Neural progenitor cell (in vitro differentiated cells): ENCODE measurements around the gene ITPK1. TPM values are rescaled to one million over a fixed set of nuclear protein-coding genes. Genes with fewer than 3 reads are reported as not detected.
A peak's percentile ranks its signal among the peaks of the same experiment; 100 is the strongest.

Experiments used
- DNase-seq: peaks from one replicate; pipeline ENCODE4 v3.0.0-alpha.2; 2016; ENCODE audit warnings: low spot score
- H2AFZ ChIP-seq: fragments of 200-600 bp; sonication (generic); replicated peaks from 2 replicates; pipeline ENCODE4 v1.6.1; 2016; ENCODE audit warnings: antibody characterized with exemption
- H3F3A ChIP-seq: fragments of 200-600 bp; sonication (generic); 2 replicates; pipeline ENCODE4 v1.6.1; 2016; ENCODE audit warnings: antibody characterized with exemption, low read depth
- H3K27ac ChIP-seq: fragments of 200-600 bp; sonication (generic); 2 replicates; pipeline ENCODE4 v1.5.1; 2016; ENCODE audit warnings: mild to moderate bottlenecking
- H3K27me3 ChIP-seq: fragments of 200-600 bp; sonication (generic); 2 replicates; pipeline ENCODE4 v1.6.1; 2016; ENCODE audit warnings: mild to moderate bottlenecking, moderate library complexity
- H3K36me3 ChIP-seq: fragments of 200-600 bp; sonication (generic); 2 replicates; pipeline ENCODE4 v1.5.1; 2016
- H3K4me1 ChIP-seq: fragments of 200-600 bp; sonication (generic); 2 replicates; pipeline ENCODE4 v1.6.1; 2016; ENCODE audit warnings: mixed run types
- H3K4me2 ChIP-seq: fragments of 200-600 bp; sonication (generic); 2 replicates; pipeline ENCODE4 v1.6.1; 2016
- H3K4me3 ChIP-seq: fragments of 200-600 bp; sonication (generic); 2 replicates; pipeline ENCODE4 v1.5.1; 2016
- H3K79me2 ChIP-seq: fragments of 200-600 bp; sonication (generic); 2 replicates; pipeline ENCODE4 v1.6.1; 2016; ENCODE audit warnings: low read depth
- H3K9ac ChIP-seq: fragments of 200-600 bp; sonication (generic); 2 replicates; pipeline ENCODE4 v1.6.1; 2016
- H3K9me3 ChIP-seq: fragments of 200-600 bp; sonication (generic); 2 replicates; pipeline ENCODE4 v1.5.1; 2016; ENCODE audit warnings: low read depth
- H4K20me1 ChIP-seq: fragments of 200-600 bp; sonication (generic); 2 replicates; pipeline ENCODE4 v1.6.1; 2016; ENCODE audit warnings: low read depth
- H3K27ac Mint-ChIP-seq: 3 replicates; pipeline ENCODE4 v1.8.0; 2021; ENCODE audit warnings: mixed read lengths
- H3K27me3 Mint-ChIP-seq: 2 replicates; pipeline ENCODE4 v1.8.0; 2022; ENCODE audit warnings: low read depth, mild to moderate bottlenecking, inconsistent platforms, moderate library complexity, mixed read lengths; ENCODE audit not compliant: insufficient read depth
- H3K36me3 Mint-ChIP-seq: 3 replicates; pipeline ENCODE4 v1.8.0; 2021; ENCODE audit warnings: mixed read lengths
- H3K4me1 Mint-ChIP-seq: 3 replicates; pipeline ENCODE4 v1.8.0; 2021; ENCODE audit warnings: mixed read lengths
- H3K4me3 Mint-ChIP-seq: 3 replicates; pipeline ENCODE4 v1.8.0; 2021; ENCODE audit warnings: mild to moderate bottlenecking, moderate library complexity, mixed read lengths
- H3K9me3 Mint-ChIP-seq: 3 replicates; pipeline ENCODE4 v1.8.0; 2020; ENCODE audit warnings: mixed read lengths
- CTCF ChIP-seq: fragments of 200-600 bp; sonication (generic); IDR thresholded peaks from 2 replicates; pipeline ENCODE4 v1.5.1; 2017; ENCODE audit warnings: antibody characterized with exemption, mild to moderate bottlenecking
- EZH2 ChIP-seq: fragments of 200-600 bp; sonication (generic); IDR thresholded peaks from 2 replicates; pipeline ENCODE4 v1.6.1; 2017; ENCODE audit warnings: antibody characterized with exemption, mild to moderate bottlenecking, moderate library complexity
- EZH2phosphoT487 ChIP-seq: fragments of 200-600 bp; sonication (generic); IDR thresholded peaks from 2 replicates; pipeline ENCODE4 v1.6.1; 2017; ENCODE audit warnings: antibody characterized with exemption
- total RNA-seq: library from RNA; depleted of rRNA; stranded (reverse); fragments of >200 nt; gene quantifications from 2 replicates; pipeline ENCODE4 v1.2.3, GENCODE V29; 2015; ENCODE audit warnings: low replicate concordance

ITPK1 gene
- total RNA-seq, 1 donor from 2014 or later, result 25.8 TPM

- Histone ChIP-seq H2AFZ (no peak overlapping the region), H3K36me3 (no peaks in the 10 kb centered on the region), H3K27ac (no peak overlapping the region), H3K9ac (no peak overlapping the region), H3K4me2 (no peak overlapping the region), H3K27me3 (no peaks in the 10 kb centered on the region), H3K79me2 (peaks cover 9% of the 10 kb centered on the region), H3K4me3 (no peak overlapping the region), H3K4me1 (peaks cover 49% of the 10 kb centered on the region), H4K20me1 (peaks cover 64% of the 10 kb centered on the region), H3F3A (peaks cover 3% of the 10 kb centered on the region), H3K9me3 (no peaks in the 10 kb centered on the region)
- peaks cover 57% of the 10 kb centered on the region for H3K4me1 Mint-ChIP-seq
- no peak overlapping the region for H3K4me3 Mint-ChIP-seq
- peaks cover 5% of the 10 kb centered on the region for H3K27me3 Mint-ChIP-seq
- TF ChIP-seq CTCF, result no peak
- no peak for TF ChIP-seq EZH2
- no peak for TF ChIP-seq EZH2phosphoT487
- no peak for DNase-seq
- H3K27ac Mint-ChIP-seq, result no peak overlapping the region
- no peaks in the 10 kb centered on the region for H3K9me3 Mint-ChIP-seq
- no peaks in the 10 kb centered on the region for H3K36me3 Mint-ChIP-seq
These were observed 84.0 kb downstream of the ITPK1 start for GRCh38 chr14:93031505-93032315.

- peaks cover 3% of the 10 kb centered on the region for H3K27me3 Mint-ChIP-seq
These were observed 85.0 kb downstream of the ITPK1 start for GRCh38 chr14:93030761-93031160.

GRCh38 chr14:93029911-93030508, 85.7 kb downstream of the ITPK1 start:
- no peak overlapping the region for H3K27ac Mint-ChIP-seq
- Histone ChIP-seq H3K27me3 (no peaks in the 10 kb centered on the region), H3K9me3 (no peaks in the 10 kb centered on the region), H2AFZ (no peak overlapping the region), H3K36me3 (no peaks in the 10 kb centered on the region), H3F3A (peaks cover 3% of the 10 kb centered on the region), H3K4me2 (peak overlapping the region; percentile 33), H3K4me1 (peaks cover 40% of the 10 kb centered on the region), H3K27ac (peak overlapping the region; percentile 40), H3K79me2 (peaks cover 9% of the 10 kb centered on the region), H3K9ac (no peak overlapping the region), H4K20me1 (peaks cover 47% of the 10 kb centered on the region), H3K4me3 (no peak overlapping the region)
- H3K4me1 Mint-ChIP-seq, result peaks cover 42% of the 10 kb centered on the region
- DNase-seq, result no peak
- TF ChIP-seq CTCF (no peak), EZH2phosphoT487 (no peak), EZH2 (no peak)
- H3K27me3 Mint-ChIP-seq, result peaks cover 3% of the 10 kb centered on the region
- no peak overlapping the region for H3K4me3 Mint-ChIP-seq
- no peaks in the 10 kb centered on the region for H3K36me3 Mint-ChIP-seq
- no peaks in the 10 kb centered on the region for H3K9me3 Mint-ChIP-seq

More at GRCh38 chr14:93030761-93031160, 85.0 kb downstream of the ITPK1 start:
- no peaks in the 10 kb centered on the region for H3K27me3 ChIP-seq
- H3K4me2 ChIP-seq, result peak overlapping the region; percentile 33
- peaks cover 40% of the 10 kb centered on the region for H3K4me1 ChIP-seq
- no peak overlapping the region for H3K9ac ChIP-seq
- no peak for TF ChIP-seq CTCF
- TF ChIP-seq EZH2, result no peak
- TF ChIP-seq EZH2phosphoT487, result no peak
- H3K36me3 Mint-ChIP-seq, result no peaks in the 10 kb centered on the region
- H3K36me3 ChIP-seq, result no peaks in the 10 kb centered on the region
- no peak overlapping the region for H3K4me3 ChIP-seq
- peaks cover 47% of the 10 kb centered on the region for H3K4me1 Mint-ChIP-seq
- no peak overlapping the region for H3K27ac ChIP-seq
- DNase-seq, result no peak
- peaks cover 9% of the 10 kb centered on the region for H3K79me2 ChIP-seq
- H3F3A ChIP-seq, result peaks cover 3% of the 10 kb centered on the region
- H4K20me1 ChIP-seq, result peaks cover 54% of the 10 kb centered on the region
- H3K9me3 ChIP-seq, result no peaks in the 10 kb centered on the region
- no peak overlapping the region for H3K4me3 Mint-ChIP-seq
- H3K9me3 Mint-ChIP-seq, result no peaks in the 10 kb centered on the region
- H3K27ac Mint-ChIP-seq, result no peak overlapping the region
- no peak overlapping the region for H2AFZ ChIP-seq
